ENCODE data around the gene SLC38A5.
"Not testable (repeated sequence)": the region's sequence is repeated elsewhere in the genome, so short reads cannot be mapped to it uniquely, and the experiment has no call there.

The SLC38A5 gene

DNA sequence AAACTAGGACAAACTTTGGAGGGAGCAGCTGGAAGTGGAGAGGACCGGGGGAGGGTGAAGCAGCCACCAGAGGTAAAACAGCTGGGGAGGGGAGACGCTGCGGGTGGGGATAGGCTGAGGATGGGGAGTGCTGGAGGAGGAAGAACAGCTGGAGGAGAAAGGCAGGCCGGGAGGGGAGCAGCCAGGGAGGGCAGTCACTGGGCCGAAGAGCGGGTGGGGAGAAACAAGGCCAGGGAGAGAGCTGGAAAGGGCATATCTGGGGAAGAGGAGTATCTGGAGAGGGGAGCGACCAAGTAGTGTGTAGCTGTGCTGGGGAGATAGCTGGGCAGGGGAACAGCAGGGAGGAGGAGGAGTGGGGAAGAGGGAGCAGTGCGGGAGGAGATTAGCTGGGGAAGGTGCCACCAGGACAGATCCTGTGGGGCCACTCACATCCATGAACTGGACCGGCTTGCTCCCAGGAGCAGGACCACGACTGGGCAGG lies 2.7 kb downstream of the SLC38A5 start:
- DNase-seq, result no peak

GRCh38 chrX:48466696-48467095 lies 3.4 kb downstream of the SLC38A5 start:
- DNase-seq, result no peak

- DNase-seq, result no peak
Observed at GRCh38 chrX:48465336-48465933, 4.6 kb downstream of the SLC38A5 start.

- no peak for DNase-seq
Observed at GRCh38 chrX:48461830-48462229, 8.2 kb downstream of the SLC38A5 start.

DNA sequence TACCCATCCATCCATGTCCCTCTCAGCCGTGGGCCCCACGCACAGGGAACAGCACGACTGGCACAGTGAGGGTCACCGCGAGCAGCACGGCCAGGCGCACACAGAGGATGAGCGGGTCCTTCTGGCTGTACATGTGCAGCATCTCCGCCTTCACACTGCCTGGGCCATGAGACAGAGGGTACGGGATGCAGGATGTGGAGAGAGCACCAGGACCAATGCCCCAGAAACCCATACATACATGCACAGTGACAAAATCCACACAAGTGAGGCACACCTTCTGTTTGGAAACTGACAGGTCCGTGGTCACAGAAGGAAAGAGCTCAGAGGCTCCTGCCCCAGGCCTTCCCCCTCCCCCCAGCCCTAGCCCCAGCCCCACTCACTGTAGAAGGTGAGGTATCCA lies 9.5 kb downstream of the SLC38A5 start:
- DNase-seq, result no peak

GRCh38 chrX:48460031-48460430 lies 10.0 kb downstream of the SLC38A5 start:
- DNase-seq, result no peak

GRCh38 chrX:48459483-48459882 lies 10.6 kb downstream of the SLC38A5 start:
- DNase-seq, result no peak

DNA sequence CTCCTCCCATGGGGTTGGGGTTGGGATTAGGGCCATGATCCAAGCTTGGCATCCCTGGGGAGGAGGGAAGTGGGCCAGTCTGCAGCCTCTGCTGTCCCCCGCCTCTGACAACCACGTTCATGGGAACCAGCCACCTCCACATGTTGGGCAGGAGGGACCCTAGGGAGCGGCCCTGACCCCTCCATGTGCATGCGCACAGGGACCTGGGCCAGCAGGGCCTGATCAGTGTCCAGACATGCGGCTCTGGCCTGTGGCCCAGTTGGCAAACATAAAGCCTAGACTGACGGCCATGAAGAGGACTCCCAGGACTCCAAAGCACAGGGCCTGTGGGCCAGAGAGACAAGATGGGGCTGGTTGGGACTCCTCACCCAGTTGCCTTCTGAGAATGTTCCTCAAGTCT lies 11.3 kb downstream of the SLC38A5 start:
- no peak for DNase-seq

DNA sequence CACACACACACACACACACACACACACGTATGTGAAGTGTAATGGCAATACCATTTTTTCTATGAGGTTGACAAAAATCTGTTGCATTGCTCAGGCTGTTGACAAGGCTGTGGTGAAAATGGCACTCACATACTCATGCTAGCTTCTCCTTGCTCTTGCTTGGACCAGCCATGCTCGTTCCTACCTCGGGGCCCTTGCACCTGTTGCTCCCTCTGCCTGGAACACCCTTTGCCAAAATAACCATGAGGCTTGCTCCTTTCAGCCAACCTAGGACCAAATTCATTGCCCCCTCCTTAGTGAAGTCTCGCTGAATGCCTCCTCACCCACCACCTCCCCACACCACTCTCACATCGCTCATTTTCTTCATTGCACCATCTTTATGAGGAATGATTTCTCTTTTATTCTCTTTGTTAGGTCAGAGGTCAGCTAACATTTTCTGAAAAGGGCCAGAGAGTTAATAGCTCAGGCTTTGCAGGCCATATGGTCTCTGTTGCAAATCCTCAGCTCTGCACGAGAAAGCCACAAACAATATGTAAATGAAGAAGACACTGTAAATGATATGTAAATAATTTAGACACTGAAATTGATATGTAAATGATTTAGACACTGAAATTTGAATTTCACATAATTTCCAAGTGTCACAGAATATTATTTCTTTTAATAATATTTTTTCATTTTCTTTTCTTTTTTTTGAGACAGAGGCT lies 13.3 kb downstream of the SLC38A5 start:
- no peak for DNase-seq

- DNase-seq, result no peak
Observed at GRCh38 chrX:48451708-48452107, 18.4 kb downstream of the SLC38A5 start.

DNA sequence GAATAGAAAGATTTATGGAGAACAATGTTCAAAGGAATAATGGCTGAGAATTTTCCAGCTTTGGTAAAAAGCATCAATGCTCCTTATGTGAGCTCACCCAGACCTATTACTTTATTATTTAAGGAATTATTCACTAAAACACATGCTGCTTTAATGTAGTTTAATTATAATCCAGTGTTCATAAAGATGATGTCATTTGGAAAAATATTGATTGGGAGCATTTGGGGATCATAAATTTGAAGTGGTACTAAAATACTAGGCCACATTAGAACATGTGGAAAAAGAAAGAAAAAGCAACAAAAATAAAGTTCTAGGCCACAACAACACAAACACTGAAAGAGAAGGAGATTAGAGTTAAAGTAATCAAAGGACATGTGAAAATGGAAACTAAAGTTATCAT lies 20.0 kb downstream of the SLC38A5 start:
- no peak for DNase-seq

- DNase-seq, result not testable (repeated sequence)
Observed at GRCh38 chrX:48447201-48447600, 22.9 kb downstream of the SLC38A5 start.

DNA sequence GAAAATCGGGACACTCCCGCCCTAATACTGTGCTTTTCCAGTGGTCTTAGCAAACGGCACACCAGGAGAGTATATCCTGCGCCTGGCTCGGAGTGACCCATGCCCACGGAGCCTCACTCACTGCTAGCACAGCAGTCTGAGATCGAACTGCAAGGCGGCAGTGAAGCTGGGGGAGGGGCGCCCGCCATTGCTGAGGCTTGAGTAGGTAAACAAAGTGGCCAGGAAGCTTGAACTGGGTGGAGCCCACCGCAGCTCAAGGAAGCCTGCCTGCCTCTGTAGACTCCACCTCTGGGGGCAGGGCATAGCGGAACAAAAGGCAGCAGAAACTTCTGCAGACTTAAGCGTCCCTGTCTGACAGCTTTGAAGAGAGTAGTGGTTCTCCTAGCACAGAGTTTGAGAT lies 36.3 kb downstream of the SLC38A5 start:
- DNase-seq, result not testable (repeated sequence)

DNA sequence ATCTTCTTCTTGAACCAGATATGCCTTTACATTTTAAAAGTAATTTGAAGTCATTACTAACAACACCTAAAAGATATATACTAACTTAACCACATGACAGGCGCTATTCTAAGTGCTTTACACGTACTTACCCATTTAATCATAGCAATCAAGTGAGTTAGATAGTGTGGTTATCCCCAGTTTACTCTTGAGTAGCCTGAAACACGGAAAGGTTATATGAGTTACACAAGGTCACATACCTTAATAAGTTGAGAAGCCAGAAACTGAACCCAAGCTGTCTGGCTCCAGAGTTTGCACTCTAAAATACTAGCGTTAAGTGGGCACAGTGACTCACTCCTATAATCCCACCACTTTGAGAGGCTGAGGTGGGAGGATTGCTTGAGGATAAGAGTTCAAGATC lies 39.9 kb downstream of the SLC38A5 start:
- DNase-seq, result not testable (repeated sequence)

DNA sequence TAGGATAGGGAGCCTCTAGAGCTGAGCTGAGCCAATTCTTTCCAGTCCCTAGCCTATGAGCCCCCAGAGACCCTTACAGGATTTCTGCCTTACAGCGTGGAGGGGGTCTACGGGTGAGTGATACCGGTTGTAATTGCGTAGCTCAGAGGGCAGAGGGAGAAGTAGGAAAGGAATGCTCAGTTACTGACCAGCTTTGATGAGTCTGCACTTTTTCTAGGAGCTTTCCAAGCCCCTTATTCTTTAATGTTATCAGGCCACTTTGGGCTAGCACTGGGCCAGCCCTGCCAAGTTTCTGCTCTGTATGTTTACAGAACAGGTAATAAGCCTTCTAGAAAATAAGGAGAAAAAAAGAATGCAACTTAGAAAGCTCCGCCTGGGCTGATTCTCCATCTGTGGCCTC lies 40.5 kb downstream of the SLC38A5 start:
- not testable (repeated sequence) for DNase-seq

DNA sequence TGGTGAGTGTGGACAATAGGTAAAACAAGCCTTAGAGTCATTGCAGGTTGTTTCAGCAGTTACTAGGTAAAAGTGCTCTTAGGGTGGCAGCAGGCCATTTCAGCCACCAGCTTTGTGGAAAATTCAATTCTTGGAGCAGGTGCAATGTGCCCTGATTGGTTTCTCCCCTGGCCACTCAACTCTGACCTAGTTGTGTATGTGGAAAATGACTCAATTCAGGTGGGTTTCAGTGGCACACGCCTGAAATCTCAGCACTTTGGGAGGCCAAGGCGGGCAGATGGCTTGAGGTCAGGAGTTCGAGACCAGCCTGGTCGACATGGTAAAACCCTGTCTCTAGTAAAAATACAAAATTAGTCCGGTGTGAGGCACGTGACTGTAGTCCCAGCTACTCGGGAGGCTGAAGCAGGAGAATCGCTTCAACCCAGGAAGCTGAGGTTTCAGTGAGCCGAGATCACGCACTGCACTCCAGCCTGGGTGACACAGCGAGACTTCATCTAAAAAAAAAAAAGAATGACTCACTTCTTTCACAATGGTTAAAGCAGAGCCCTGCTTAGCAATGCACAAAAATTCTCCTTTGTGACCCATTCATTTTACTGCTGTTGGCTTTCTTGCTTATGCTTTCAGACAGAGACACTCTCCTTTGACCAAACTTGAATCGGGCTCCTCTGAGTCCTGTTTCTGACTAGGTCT lies 42.9 kb downstream of the SLC38A5 start:
- DNase-seq, result not testable (repeated sequence)

DNA sequence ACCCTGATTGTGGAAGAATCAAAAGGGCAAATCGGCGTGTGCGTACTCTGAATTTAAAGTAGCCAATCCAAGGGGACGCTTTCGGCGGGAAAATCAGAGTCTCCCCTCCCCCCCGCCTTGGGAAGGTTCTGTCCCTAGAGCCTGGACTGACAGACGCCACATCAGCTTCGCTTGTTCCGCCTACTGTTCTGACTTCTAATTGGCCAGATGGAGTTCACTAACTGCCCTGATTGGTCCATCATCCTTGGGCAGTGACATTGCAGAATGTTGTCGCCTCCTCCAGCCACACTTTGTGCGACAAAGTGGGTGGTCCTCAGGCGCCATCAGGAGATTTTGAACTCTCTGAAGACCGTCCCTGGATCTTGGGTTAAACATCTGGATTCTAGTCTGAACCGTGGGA lies 58.2 kb downstream of the SLC38A5 start, which contains the start of gene SSX4B:
Gene SSX4B, minus strand, starts transcription at position 101 of the 400 bp plus-strand sequence. CDS start 588 bp downstream, outside the sequence.
- not testable (repeated sequence) for DNase-seq

Measured in bone marrow (tissue), 2 donors.